ENCODE data around the gene PLXDC2.

DNA sequence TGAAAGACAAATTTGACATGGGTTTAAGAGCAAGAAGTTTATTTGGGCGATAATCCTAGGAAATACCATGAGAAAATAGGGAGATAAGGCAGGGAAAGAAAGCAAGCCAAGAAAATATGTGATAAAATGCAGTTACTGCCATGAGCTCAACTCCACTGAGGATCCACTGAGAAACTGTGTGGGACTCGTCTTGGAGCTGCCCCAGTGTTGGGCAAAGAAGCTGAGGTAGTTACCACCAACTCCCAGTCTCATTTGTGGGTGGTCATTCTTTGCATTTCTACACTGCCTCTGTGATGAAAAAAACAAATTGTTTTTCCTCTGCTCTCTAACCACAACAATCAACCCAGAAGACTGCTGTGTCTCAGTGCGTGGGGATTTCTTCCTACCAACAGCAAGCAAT lies 498.2 kb downstream of the PLXDC2 start:
- TF ChIP-seq, protein P1, sequence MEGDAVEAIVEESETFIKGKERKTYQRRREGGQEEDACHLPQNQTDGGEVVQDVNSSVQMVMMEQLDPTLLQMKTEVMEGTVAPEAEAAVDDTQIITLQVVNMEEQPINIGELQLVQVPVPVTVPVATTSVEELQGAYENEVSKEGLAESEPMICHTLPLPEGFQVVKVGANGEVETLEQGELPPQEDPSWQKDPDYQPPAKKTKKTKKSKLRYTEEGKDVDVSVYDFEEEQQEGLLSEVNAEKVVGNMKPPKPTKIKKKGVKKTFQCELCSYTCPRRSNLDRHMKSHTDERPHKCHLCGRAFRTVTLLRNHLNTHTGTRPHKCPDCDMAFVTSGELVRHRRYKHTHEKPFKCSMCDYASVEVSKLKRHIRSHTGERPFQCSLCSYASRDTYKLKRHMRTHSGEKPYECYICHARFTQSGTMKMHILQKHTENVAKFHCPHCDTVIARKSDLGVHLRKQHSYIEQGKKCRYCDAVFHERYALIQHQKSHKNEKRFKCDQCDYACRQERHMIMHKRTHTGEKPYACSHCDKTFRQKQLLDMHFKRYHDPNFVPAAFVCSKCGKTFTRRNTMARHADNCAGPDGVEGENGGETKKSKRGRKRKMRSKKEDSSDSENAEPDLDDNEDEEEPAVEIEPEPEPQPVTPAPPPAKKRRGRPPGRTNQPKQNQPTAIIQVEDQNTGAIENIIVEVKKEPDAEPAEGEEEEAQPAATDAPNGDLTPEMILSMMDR (IDR thresholded peaks at IDR 0.05), result no peak
- TF ChIP-seq POLR2AphosphoS5 (IDR thresholded peaks at IDR 0.05) (no peak), POLR2A (IDR thresholded peaks at IDR 0.05) (no peak)
